GM18505 (cell line): ENCODE results near the gene NPIPB2.
A peak's percentile ranks its signal among the peaks of the same experiment; 100 is the strongest.

Experiments
- ATAC-seq: cut with Tn5 transposase; IDR thresholded peaks from one replicate; pipeline ENCODE4 v1.9.1; 2021; ENCODE audit not compliant: unreplicated experiment
- POLR2A ChIP-seq: IDR thresholded peaks from 4 replicates; pipeline ENCODE4 v1.6.1; 2011; ENCODE audit warnings: borderline replicate concordance; ENCODE audit not compliant: insufficient read depth, insufficient read length; ENCODE audit errors: extremely low read depth

Gene NPIPB2

DNA sequence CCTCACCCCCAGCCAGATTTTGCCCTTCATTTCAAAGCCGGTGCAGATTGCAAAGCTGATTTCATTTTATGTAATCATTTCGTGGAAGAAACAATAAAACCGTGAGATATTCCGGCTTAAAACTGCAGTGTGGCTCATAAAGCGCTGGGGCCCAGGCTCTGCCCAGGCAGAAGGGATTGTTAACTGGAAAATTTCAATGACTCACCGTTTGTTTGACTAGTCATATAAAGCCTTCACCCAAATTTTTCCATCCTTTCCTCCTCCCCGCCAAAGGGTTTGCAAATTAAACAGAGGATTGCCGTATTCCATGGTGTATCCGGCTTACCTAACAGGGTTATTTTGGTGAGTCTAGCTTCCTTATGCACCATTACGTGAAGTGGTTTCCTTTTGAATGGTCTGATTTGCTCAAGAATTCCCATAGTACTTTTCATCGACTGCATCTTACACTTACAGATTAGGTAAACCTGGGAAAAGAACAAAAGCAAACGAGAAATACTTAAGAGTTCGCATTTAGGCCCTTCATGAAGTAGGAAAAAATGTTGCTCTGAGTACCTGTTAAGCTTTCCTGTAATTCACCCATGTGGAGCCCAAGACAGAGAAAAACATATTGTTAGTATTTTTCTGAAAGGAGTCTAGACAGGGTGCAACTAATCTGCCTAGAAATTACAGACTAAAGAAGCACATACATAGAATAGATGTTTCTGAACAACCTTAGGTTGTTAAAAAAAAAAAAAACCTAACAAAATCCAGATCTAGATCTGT, 25.1 kb downstream of the NPIPB2 start:
- TF ChIP-seq POLR2A = no peak
- no peak for ATAC-seq

GRCh38 chr16:11915644-11916523, 26.0 kb downstream of the NPIPB2 start, which contains the start of gene GSPT1:
GSPT1 (minus strand) TSS chr16:11915956; CDS start chr16:11915720, 236 bp downstream.
- peak; percentile 71 for TF ChIP-seq POLR2A
- ATAC-seq = peak; percentile 76

- TF ChIP-seq POLR2A = no peak
- peak; percentile 33 for ATAC-seq
These were observed 26.7 kb downstream of the NPIPB2 start for GRCh38 chr16:11915114-11915643.

GRCh38 chr16:11914210-11915113, 27.4 kb downstream of the NPIPB2 start:
- peak; percentile 1 for ATAC-seq
- TF ChIP-seq POLR2A = no peak

GRCh38 chr16:11913425-11914079, 28.3 kb downstream of the NPIPB2 start:
- no peak for TF ChIP-seq POLR2A
- ATAC-seq = no peak

DNA sequence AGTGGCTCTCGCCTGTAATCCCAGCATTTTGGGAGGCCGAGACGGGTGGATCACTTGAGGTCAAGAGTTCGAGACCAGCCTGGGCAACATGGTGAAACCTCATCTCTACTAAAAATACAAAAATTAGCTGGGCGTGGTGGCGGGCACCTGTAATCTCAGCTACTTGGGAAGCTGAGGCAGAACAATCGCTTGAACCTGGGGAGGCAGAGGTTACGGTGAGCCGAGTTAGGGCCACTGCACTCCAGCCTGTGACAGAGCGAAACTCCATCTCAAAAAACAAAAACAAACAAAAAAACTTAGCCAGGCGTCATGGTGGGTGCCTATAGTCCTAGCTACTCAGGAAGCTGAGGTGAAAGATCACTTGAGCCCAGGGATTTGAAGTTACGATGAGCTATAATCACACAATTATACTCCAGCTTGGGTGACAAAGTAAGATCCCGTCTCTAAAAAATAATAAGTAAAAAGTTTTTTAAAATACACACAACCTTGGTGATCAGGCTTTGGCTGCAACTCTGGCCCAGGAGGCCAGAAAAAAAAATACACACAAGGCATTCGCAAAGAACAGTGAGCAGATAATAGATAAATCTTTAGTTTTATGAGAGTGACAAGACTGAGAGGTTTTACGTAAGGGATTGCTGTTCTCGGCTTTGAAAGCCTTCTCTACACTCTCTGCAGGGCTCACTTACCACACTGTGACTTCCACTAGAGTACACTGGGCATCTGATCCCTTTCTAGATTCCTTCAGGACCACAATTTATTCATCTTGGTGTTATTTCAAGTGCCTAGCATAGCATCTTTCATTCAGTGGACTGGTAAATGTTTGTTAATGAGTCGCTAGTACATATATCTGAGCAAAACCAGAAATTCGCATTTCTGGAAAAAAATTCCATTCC, 31.9 kb downstream of the NPIPB2 start:
- no peak for TF ChIP-seq POLR2A
- ATAC-seq = no peak

GRCh38 chr16:11907160-11907970, 34.5 kb downstream of the NPIPB2 start:
- TF ChIP-seq POLR2A = no peak
- ATAC-seq = no peak

DNA sequence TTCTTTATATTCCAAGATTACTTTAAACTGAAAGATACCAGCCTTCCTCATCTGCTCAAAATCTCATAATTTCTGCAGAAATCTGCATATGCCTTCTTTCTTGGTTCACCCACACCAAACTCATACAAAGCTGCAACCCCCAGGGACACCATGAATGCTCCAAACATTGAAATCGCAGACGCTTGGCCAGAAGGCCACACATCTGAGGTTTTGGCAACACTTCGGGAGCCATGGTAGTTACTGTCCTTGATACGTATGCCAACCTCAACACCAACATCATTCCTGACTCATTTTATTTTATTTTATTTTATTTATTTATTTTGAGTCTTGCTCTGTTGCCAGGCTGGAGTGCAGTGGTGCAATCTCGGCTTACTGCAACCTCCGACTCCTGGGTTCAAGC, 37.9 kb downstream of the NPIPB2 start:
- no peak for TF ChIP-seq POLR2A
- no peak for ATAC-seq

DNA sequence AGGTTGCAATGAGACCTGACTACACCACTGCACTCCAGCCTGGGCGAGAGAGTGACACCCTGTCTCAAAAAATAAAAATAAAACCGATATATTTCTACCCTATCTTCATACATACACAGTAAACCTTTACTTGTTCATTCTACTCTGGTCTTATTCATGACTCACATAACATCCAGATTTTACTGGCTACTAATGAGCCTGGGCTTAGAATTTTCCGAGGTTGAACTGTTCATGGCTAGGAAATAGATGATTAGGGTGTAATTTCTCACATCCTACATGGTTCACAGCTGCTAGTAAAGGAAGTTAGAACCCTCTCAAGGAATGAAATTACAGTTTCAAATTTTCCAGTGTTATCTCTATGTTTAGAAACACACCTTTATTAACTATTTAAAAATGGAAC, 40.8 kb downstream of the NPIPB2 start:
- ATAC-seq = no peak
- TF ChIP-seq POLR2A = no peak

DNA sequence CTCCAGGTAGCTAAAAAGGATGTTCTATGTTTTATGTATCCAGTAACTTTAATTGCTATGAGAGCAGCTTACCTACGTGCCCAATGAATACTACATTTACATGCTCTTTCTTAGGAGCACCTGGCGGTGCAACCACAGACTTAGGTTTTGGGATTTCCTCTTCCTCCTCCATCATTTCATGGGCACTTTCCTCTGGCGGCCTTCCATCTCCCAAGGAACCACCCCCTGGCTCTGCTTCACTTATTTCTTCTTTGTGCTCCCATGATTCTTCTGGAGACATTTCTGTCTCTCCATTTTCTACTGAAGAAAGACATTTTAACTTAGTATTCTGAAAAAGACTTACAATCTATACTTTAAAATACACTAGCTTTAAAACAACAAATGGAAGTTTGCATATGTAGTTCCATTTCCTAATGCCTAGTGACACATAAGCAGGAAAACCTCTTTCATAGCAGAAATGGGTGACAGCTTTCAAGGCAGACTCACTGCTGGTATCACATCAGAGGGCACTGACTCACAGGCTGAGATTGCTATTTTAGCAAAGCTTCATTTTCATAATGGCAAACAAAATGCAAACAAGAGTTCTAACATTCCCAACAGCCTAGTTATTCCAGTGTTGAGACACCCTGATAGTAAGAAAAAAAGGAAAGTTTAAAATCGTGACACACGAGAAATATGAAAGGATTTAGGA, 45.2 kb downstream of the NPIPB2 start:
- no peak for ATAC-seq
- TF ChIP-seq POLR2A = no peak
